Activated T-helper 17 cell treated with anti-CD3 and anti-CD28 coated beads, Interleukin-2, amount 50 U/mL, for 72 hours (primary cell): ENCODE measurements around the gene RALGAPA2. TPM values are rescaled to one million over a fixed set of nuclear protein-coding genes. Genes with fewer than 3 reads are reported as not detected.

Source experiments
- ATAC-seq: fragments of 150-1000 bp; cut with Tn5 transposase; replicated peaks from 2 replicates; pipeline ENCODE4 v1.10.0; 2021; ENCODE audit warnings: mild to moderate bottlenecking, moderate library complexity
- H3K27ac Mint-ChIP-seq: one replicate; pipeline ENCODE4 v1.8.0; 2022; ENCODE audit warnings: mixed read lengths
- H3K27me3 Mint-ChIP-seq: one replicate; pipeline ENCODE4 v1.8.0; 2022; ENCODE audit warnings: mixed read lengths
- H3K36me3 Mint-ChIP-seq: one replicate; pipeline ENCODE4 v1.8.0; 2022; ENCODE audit warnings: low read depth, mild to moderate bottlenecking, mixed read lengths
- H3K4me1 Mint-ChIP-seq: one replicate; pipeline ENCODE4 v1.8.0; 2022; ENCODE audit warnings: mixed read lengths
- H3K4me3 Mint-ChIP-seq: one replicate; pipeline ENCODE4 v1.8.0; 2022; ENCODE audit warnings: mild to moderate bottlenecking, mixed read lengths
- H3K9me3 Mint-ChIP-seq: one replicate; pipeline ENCODE4 v1.8.0; 2022; ENCODE audit warnings: mixed read lengths
- total RNA-seq, 2 donors: library from RNA; stranded (reverse); gene quantifications; one replicate each; pipeline ENCODE4 v1.2.3, GENCODE V29; 2022

RALGAPA2 gene
- total RNA-seq, 2 donors from 2014 or later, result 19.2 to 23.2 TPM

- no peak overlapping the region for H3K27ac Mint-ChIP-seq
- no peaks in the 10 kb centered on the region for H3K27me3 Mint-ChIP-seq
- peaks cover 32% of the 10 kb centered on the region for H3K4me1 Mint-ChIP-seq
- no peaks in the 10 kb centered on the region for H3K36me3 Mint-ChIP-seq
- no peak overlapping the region for H3K4me3 Mint-ChIP-seq
- H3K9me3 Mint-ChIP-seq, result no peaks in the 10 kb centered on the region
- no peak for ATAC-seq
Observed at GRCh38 chr20:20706285-20706684, 6.2 kb downstream of the RALGAPA2 start.

- no peaks in the 10 kb centered on the region for H3K9me3 Mint-ChIP-seq
- ATAC-seq, result no peak
- peaks cover 26% of the 10 kb centered on the region for H3K4me1 Mint-ChIP-seq
- no peaks in the 10 kb centered on the region for H3K27me3 Mint-ChIP-seq
- H3K36me3 Mint-ChIP-seq, result no peaks in the 10 kb centered on the region
- H3K27ac Mint-ChIP-seq, result no peak overlapping the region
- H3K4me3 Mint-ChIP-seq, result no peak overlapping the region
Observed at GRCh38 chr20:20702330-20703245, 9.9 kb downstream of the RALGAPA2 start.

- Mint-ChIP-seq H3K4me3 (no peak overlapping the region), H3K27ac (no peak overlapping the region), H3K4me1 (peaks cover 25% of the 10 kb centered on the region), H3K9me3 (no peaks in the 10 kb centered on the region), H3K27me3 (no peaks in the 10 kb centered on the region), H3K36me3 (no peaks in the 10 kb centered on the region)
- ATAC-seq, result no peak
Observed at GRCh38 chr20:20699917-20700316, 12.5 kb downstream of the RALGAPA2 start.

- Mint-ChIP-seq H3K27ac (no peak overlapping the region), H3K4me3 (no peak overlapping the region), H3K36me3 (no peaks in the 10 kb centered on the region), H3K27me3 (no peaks in the 10 kb centered on the region), H3K9me3 (no peaks in the 10 kb centered on the region), H3K4me1 (peaks cover 25% of the 10 kb centered on the region)
- ATAC-seq, result no peak
Observed at GRCh38 chr20:20699144-20699543, 13.3 kb downstream of the RALGAPA2 start.

GRCh38 chr20:20697325-20697845 is 15.1 kb downstream of the RALGAPA2 start:
- no peak overlapping the region for H3K4me3 Mint-ChIP-seq
- ATAC-seq, result no peak

GRCh38 chr20:20695250-20695816 is 17.1 kb downstream of the RALGAPA2 start:
- no peaks in the 10 kb centered on the region for H3K36me3 Mint-ChIP-seq
- ATAC-seq, result no peak
- H3K4me3 Mint-ChIP-seq, result no peak overlapping the region
- peaks cover 17% of the 10 kb centered on the region for H3K4me1 Mint-ChIP-seq
- no peaks in the 10 kb centered on the region for H3K27me3 Mint-ChIP-seq
- no peak overlapping the region for H3K27ac Mint-ChIP-seq
- H3K9me3 Mint-ChIP-seq, result no peaks in the 10 kb centered on the region

More at GRCh38 chr20:20697325-20697845, 15.1 kb downstream of the RALGAPA2 start:
- Mint-ChIP-seq H3K9me3 (no peaks in the 10 kb centered on the region), H3K27ac (no peak overlapping the region), H3K36me3 (no peaks in the 10 kb centered on the region), H3K27me3 (no peaks in the 10 kb centered on the region), H3K4me1 (peaks cover 22% of the 10 kb centered on the region)

GRCh38 chr20:20694591-20694990 is 17.9 kb downstream of the RALGAPA2 start:
- Mint-ChIP-seq H3K36me3 (no peaks in the 10 kb centered on the region), H3K4me3 (no peak overlapping the region), H3K27ac (no peak overlapping the region), H3K9me3 (no peaks in the 10 kb centered on the region), H3K4me1 (peaks cover 17% of the 10 kb centered on the region), H3K27me3 (no peaks in the 10 kb centered on the region)
- ATAC-seq, result no peak

GRCh38 chr20:20692587-20692986 is 19.9 kb downstream of the RALGAPA2 start:
- no peak for ATAC-seq
- no peak overlapping the region for H3K4me3 Mint-ChIP-seq
- H3K27ac Mint-ChIP-seq, result no peak overlapping the region
- H3K27me3 Mint-ChIP-seq, result no peaks in the 10 kb centered on the region
- H3K9me3 Mint-ChIP-seq, result no peaks in the 10 kb centered on the region
- H3K36me3 Mint-ChIP-seq, result no peaks in the 10 kb centered on the region
- peaks cover 12% of the 10 kb centered on the region for H3K4me1 Mint-ChIP-seq

GRCh38 chr20:20691477-20692235 is 20.8 kb downstream of the RALGAPA2 start:
- no peak overlapping the region for H3K27ac Mint-ChIP-seq
- no peak for ATAC-seq
- H3K4me3 Mint-ChIP-seq, result no peak overlapping the region
- no peaks in the 10 kb centered on the region for H3K9me3 Mint-ChIP-seq
- peaks cover 10% of the 10 kb centered on the region for H3K4me1 Mint-ChIP-seq
- no peaks in the 10 kb centered on the region for H3K36me3 Mint-ChIP-seq
- no peaks in the 10 kb centered on the region for H3K27me3 Mint-ChIP-seq

GRCh38 chr20:20690676-20691476 is 21.6 kb downstream of the RALGAPA2 start:
- Mint-ChIP-seq H3K27ac (no peak overlapping the region), H3K27me3 (no peaks in the 10 kb centered on the region), H3K9me3 (no peaks in the 10 kb centered on the region), H3K4me3 (no peak overlapping the region), H3K4me1 (peaks cover 4% of the 10 kb centered on the region), H3K36me3 (no peaks in the 10 kb centered on the region)
- no peak for ATAC-seq

GRCh38 chr20:20687319-20687718 is 25.1 kb downstream of the RALGAPA2 start:
- H3K27me3 Mint-ChIP-seq, result no peaks in the 10 kb centered on the region
- no peak overlapping the region for H3K27ac Mint-ChIP-seq
- H3K36me3 Mint-ChIP-seq, result no peaks in the 10 kb centered on the region
- H3K4me1 Mint-ChIP-seq, result peaks cover 23% of the 10 kb centered on the region
- H3K4me3 Mint-ChIP-seq, result no peak overlapping the region
- ATAC-seq, result no peak
- no peaks in the 10 kb centered on the region for H3K9me3 Mint-ChIP-seq

- Mint-ChIP-seq H3K9me3 (no peaks in the 10 kb centered on the region), H3K4me3 (no peak overlapping the region), H3K4me1 (peaks cover 27% of the 10 kb centered on the region), H3K36me3 (no peaks in the 10 kb centered on the region), H3K27me3 (no peaks in the 10 kb centered on the region), H3K27ac (no peak overlapping the region)
- no peak for ATAC-seq
Observed at GRCh38 chr20:20685635-20686034, 26.8 kb downstream of the RALGAPA2 start.

GRCh38 chr20:20683481-20684321 is 28.7 kb downstream of the RALGAPA2 start:
- Mint-ChIP-seq H3K36me3 (peaks cover 11% of the 10 kb centered on the region), H3K9me3 (no peaks in the 10 kb centered on the region), H3K27me3 (no peaks in the 10 kb centered on the region), H3K4me1 (peaks cover 28% of the 10 kb centered on the region), H3K27ac (no peak overlapping the region), H3K4me3 (no peak overlapping the region)
- no peak for ATAC-seq
